IMR-90 (cell line): Measurements from ENCODE around the gene SPATA13. TPM values are rescaled to one million over a fixed set of nuclear protein-coding genes. Genes with fewer than 3 reads are reported as not detected.

Source experiments
- ATAC-seq: fragments of 200-7000 bp; cut with Tn5 transposase; 2 replicates; pipeline ENCODE4 v1.9.1; 2020; ENCODE audit warnings: low read depth, mild to moderate bottlenecking, moderate library complexity
- BruUV-seq: library from RNA; stranded (reverse); fragments of 400-500 nt; replicated peaks from 2 replicates; lab custom pipeline; 2021; lab: Mats Ljungman, UMichigan
- CTCF ChIA-PET: fragments of 300-600 bp; formaldehyde crosslinking; extraction: SDS; loops from one replicate; lab custom pipeline; 2021; ENCODE audit warnings: antibody characterized with exemption; lab: Yijun Ruan, JAX
- POLR2A ChIA-PET: fragments of 300-600 bp; sonication (Branson Sonifier 250); formaldehyde crosslinking; loops from one replicate; lab custom pipeline; 2022; ENCODE audit warnings: antibody characterized with exemption; ENCODE audit not compliant: unreplicated experiment; lab: Charles Lee
- DNase-seq: peaks from one replicate; pipeline ENCODE4 v3.0.0; 2013
- H2AFZ ChIP-seq: replicated peaks from 2 replicates; pipeline ENCODE3; 2013; ENCODE audit warnings: low read length, mild to moderate bottlenecking; ENCODE audit not compliant: poor library complexity
- H2AK5ac ChIP-seq: 2 replicates; pipeline ENCODE4 v1.6.1; 2013; ENCODE audit warnings: low read depth, low read length, inconsistent platforms
- H2AK9ac ChIP-seq: replicated peaks from 2 replicates; pipeline ENCODE3; 2013; ENCODE audit warnings: mild to moderate bottlenecking, low read depth, low read length, moderate library complexity; ENCODE audit not compliant: poor library complexity
- H2BK120ac ChIP-seq: 2 replicates; pipeline ENCODE4 v1.6.1; 2013; ENCODE audit warnings: low read depth, low read length, inconsistent platforms
- H2BK15ac ChIP-seq: 3 replicates; pipeline ENCODE4 v1.6.1; 2013; ENCODE audit warnings: low read depth, low read length, inconsistent platforms
- H2BK20ac ChIP-seq: 2 replicates; pipeline ENCODE4 v1.6.1; 2013; ENCODE audit warnings: low read depth, mild to moderate bottlenecking, inconsistent platforms, low read length, moderate library complexity
- H2BK5ac ChIP-seq: 2 replicates; pipeline ENCODE4 v1.6.1; 2013; ENCODE audit warnings: mild to moderate bottlenecking, low read depth, low read length, inconsistent platforms; ENCODE audit not compliant: poor library complexity, severe bottlenecking
- H3K14ac ChIP-seq: replicated peaks from 2 replicates; pipeline ENCODE4 v1.6.1; 2013; ENCODE audit warnings: low read depth, low read length, inconsistent platforms
- H3K18ac ChIP-seq: 2 replicates; pipeline ENCODE4 v1.6.1; 2013; ENCODE audit warnings: low read depth, low read length, control low read depth
- H3K23ac ChIP-seq: 2 replicates; pipeline ENCODE4 v1.6.1; 2013; ENCODE audit warnings: low read depth, low read length, inconsistent platforms
- H3K27ac ChIP-seq: 2 replicates; pipeline ENCODE4 v1.5.1; 2013; ENCODE audit warnings: mild to moderate bottlenecking, control low read depth, low read length; ENCODE audit not compliant: insufficient read depth
- H3K27me3 ChIP-seq: 2 replicates; pipeline ENCODE4 v1.6.1; 2013; ENCODE audit warnings: low read length; ENCODE audit not compliant: control insufficient read depth, insufficient read depth
- H3K36me3 ChIP-seq: 2 replicates; pipeline ENCODE4 v1.6.1; 2013; ENCODE audit warnings: low read length, mixed read lengths; ENCODE audit not compliant: control insufficient read depth, insufficient read depth
- H3K4ac ChIP-seq: 2 replicates; pipeline ENCODE4 v1.6.1; 2013; ENCODE audit warnings: low read depth, low read length, inconsistent platforms
- H3K4me1 ChIP-seq: 2 replicates; pipeline ENCODE4 v1.6.1; 2013; ENCODE audit warnings: low read length, mixed read lengths; ENCODE audit not compliant: control insufficient read depth, insufficient read depth
- H3K4me2 ChIP-seq: 2 replicates; pipeline ENCODE4 v1.6.1; 2013; ENCODE audit warnings: low read depth, mild to moderate bottlenecking, control low read depth, low read length, moderate library complexity
- H3K4me3 ChIP-seq: 2 replicates; pipeline ENCODE4 v1.5.1; 2013; ENCODE audit warnings: low read depth, mild to moderate bottlenecking, control low read depth, low read length, moderate library complexity; ENCODE audit not compliant: insufficient read depth
- H3K56ac ChIP-seq: 2 replicates; pipeline ENCODE4 v1.6.1; 2013; ENCODE audit warnings: low read length, inconsistent platforms; ENCODE audit not compliant: insufficient read depth; ENCODE audit errors: extremely low read depth
- H3K79me1 ChIP-seq, 2 experiments: 2 replicates each; pipeline ENCODE4 v1.6.1; 2013; ENCODE audit warnings: low read length in 2 of 2, inconsistent platforms in 1 of 2, low read depth in 1 of 2
- H3K9ac ChIP-seq: 2 replicates; pipeline ENCODE4 v1.6.1; 2013; ENCODE audit warnings: low read depth, low read length, control low read depth
- H3K9me1 ChIP-seq: 2 replicates; pipeline ENCODE4 v1.6.1; 2013; ENCODE audit warnings: low read length, inconsistent platforms; ENCODE audit not compliant: insufficient read depth
- H3K9me3 ChIP-seq: 2 replicates; pipeline ENCODE4 v1.6.1; 2013; ENCODE audit warnings: low read length; ENCODE audit not compliant: control insufficient read depth, insufficient read depth
- H4K20me1 ChIP-seq: 2 replicates; pipeline ENCODE4 v1.6.1; 2013; ENCODE audit warnings: low read length, inconsistent platforms; ENCODE audit not compliant: insufficient read depth
- H4K5ac ChIP-seq: 2 replicates; pipeline ENCODE4 v1.6.1; 2013; ENCODE audit warnings: mild to moderate bottlenecking, low read depth, low read length, control low read depth
- H4K8ac ChIP-seq, 2 experiments: 2 replicates each; pipeline ENCODE4 v1.6.1; 2013; ENCODE audit warnings: low read depth in 2 of 2, low read length in 2 of 2, control low read depth in 1 of 2, inconsistent platforms in 1 of 2
- H4K91ac ChIP-seq: 2 replicates; pipeline ENCODE4 v1.6.1; 2013; ENCODE audit warnings: low read depth, low read length, inconsistent platforms; ENCODE audit not compliant: insufficient read depth
- BHLHE40 ChIP-seq: fragments of 150-350 bp; IDR thresholded peaks from 2 replicates; pipeline ENCODE4 v1.6.1; 2016; ENCODE audit warnings: mild to moderate bottlenecking, low read depth, low read length
- FOS ChIP-seq: fragments of 150-350 bp; IDR thresholded peaks from 2 replicates; pipeline ENCODE4 v1.6.1; 2016; ENCODE audit warnings: low read depth, low read length
- RAD21 ChIP-seq: IDR thresholded peaks from 2 replicates; pipeline ENCODE4 v1.6.1; 2012; ENCODE audit warnings: low read length, improper control_type of control experiment
- RCOR1 ChIP-seq: IDR thresholded peaks from 2 replicates; pipeline ENCODE4 v1.6.1; 2012; ENCODE audit warnings: mild to moderate bottlenecking, low read length, improper control_type of control experiment; ENCODE audit not compliant: insufficient replicate concordance
- WGBS, 2 experiments: methylation state at CpG; one replicate each; pipeline versions ENCODE4 v1.1.5 to v1.1.7; 2013; ENCODE audit warnings: missing lambda C conversion rate in 2 of 2; ENCODE audit not compliant: insufficient read length in 1 of 2; ENCODE audit errors: extremely low coverage in 2 of 2; 5-methylcytosine and 5-hydroxymethylcytosine counted together
- dilution Hi-C: fragments of 300-500 bp; cut with HindIII; formaldehyde crosslinking; loops from one replicate; pipeline ENCODE4 v1.14.3; 2018; ENCODE audit warnings: low sequenced_read_pairs; ENCODE audit not compliant: unreplicated experiment
- in situ Hi-C: fragments of 300-500 bp; cut with MboI; formaldehyde crosslinking; loops from 3 replicates; pipeline ENCODE4 v1.14.3; 2019; ENCODE audit warnings: low sequenced_read_pairs, inconsistent platforms, mixed read lengths
- intact Hi-C: fragments of 100-400 bp; cut with micrococcal nuclease; formaldehyde crosslinking; loops from 2 replicates; pipeline ENCODE4 v1.10.0; 2022
- polyA plus RNA-seq, 3 experiments: library from polyadenylated mRNA; depleted of rRNA; stranded (reverse); fragments of >200 nt; gene quantifications; 2 replicates each; pipeline ENCODE4 v1.2.3, GENCODE V29; 2012; ENCODE audit warnings: low replicate concordance in 1 of 3
- total RNA-seq: library from RNA; depleted of rRNA; stranded (reverse); fragments of >200 nt; gene quantifications from 2 replicates; pipeline ENCODE4 v1.2.3, GENCODE V29; 2012

Gene SPATA13
- total and polyA plus RNA-seq, 2 of the 4 experiments (the other 2 are of a cell fraction) = 10.5 to 12.5 TPM

- peaks cover 17% of the 10 kb centered on the region for H3K9me1 ChIP-seq
- H3K27ac ChIP-seq = peak overlapping the region; percentile 64
- H3K27me3 ChIP-seq = no peaks in the 10 kb centered on the region
- in situ Hi-C loops (loop anchor here (5.0 kb wide), 1 partner anchor 316 kb away; no protein-coding TSS in a partner anchor), dilution Hi-C loops (no loop called here), intact Hi-C loops (no loop called here)
- peak overlapping the region; percentile 36 for H3K9ac ChIP-seq
- H3K4me3 ChIP-seq = peak overlapping the region; percentile 47
- no peak overlapping the region for H4K8ac ChIP-seq
- ChIA-PET CTCF (interaction anchor here (0.7 to 1.1 kb wide), 2 partner anchors 37 to 106 kb away, joined by 3 to 4 read pairs; no protein-coding TSS in a partner anchor), POLR2A (no interaction called here)
- no CpG with 5 or more reads among the region's 4 CpGs for WGBS, 2 experiments
- H3K56ac ChIP-seq = peak overlapping the region; percentile 33; the same call in 1 of the 2 replicates
- no peak overlapping the region for H2AK9ac ChIP-seq
- peaks cover 7% of the 10 kb centered on the region; the same call in 1 of the 2 replicates for H4K20me1 ChIP-seq
- H2AK5ac ChIP-seq = no peak overlapping the region
- H2BK5ac ChIP-seq = peak overlapping the region; percentile 38
- no peaks in the 10 kb centered on the region for H3K36me3 ChIP-seq
- DNase-seq (peak; percentile 64), ATAC-seq (peak; percentile 74)
- no peak overlapping the region; the same call in 1 of the 2 replicates for H2BK20ac ChIP-seq
- TF ChIP-seq FOS (peak; percentile 79; the same call in 1 of the 2 replicates), RAD21 (no peak), RCOR1 (no peak), BHLHE40 (no peak)
- H3K23ac ChIP-seq = peak overlapping the region; percentile 82; the same call in 1 of the 2 replicates
- BruUV-seq = no TSS peak
- H4K5ac ChIP-seq = no peak overlapping the region
- peak overlapping the region; percentile 90 for H3K4me2 ChIP-seq
- peaks cover 36 to 64% of the 10 kb centered on the region in 2 experiments for H3K79me1 ChIP-seq
- H3K4me1 ChIP-seq = peaks cover 10% of the 10 kb centered on the region; the same call in 1 of the 2 replicates
- H3K14ac ChIP-seq = peak overlapping the region; percentile 24; the same call in 1 of the 2 replicates
- H2BK120ac ChIP-seq = peak overlapping the region; percentile 48; the same call in 1 of the 2 replicates
- peak overlapping the region; percentile 48; the same call in 1 of the 2 replicates for H3K18ac ChIP-seq
- no peak overlapping the region for H2BK15ac ChIP-seq
- H2AFZ ChIP-seq = peak overlapping the region; percentile 55
- H3K9me3 ChIP-seq = no peaks in the 10 kb centered on the region
- H4K91ac ChIP-seq = peak overlapping the region; percentile 16; the same call in 1 of the 2 replicates
- peak overlapping the region; percentile 9 for H3K4ac ChIP-seq
Measured at GRCh38 chr13:24233351-24233901, 72.9 kb downstream of the SPATA13 start.
